H1 (cell line): ENCODE measurements around the gene ATP11C.

ENCODE experiments used
- ATF3 ChIP-seq: IDR thresholded peaks from 2 replicates; pipeline ENCODE4 v1.6.1; 2011; ENCODE audit warnings: low read depth, mild to moderate bottlenecking, low read length; ENCODE audit not compliant: insufficient read depth
- CTCF ChIP-seq, 3 experiments: IDR thresholded peaks; 1 replicate in 2 of 3; 2 replicates in 1 of 3; pipeline versions ENCODE4 v1.5.1 to v1.6.1; 2011; ENCODE audit warnings: low read length in 3 of 3, mild to moderate bottlenecking in 3 of 3, inconsistent platforms in 2 of 3, low read depth in 1 of 3, moderate library complexity in 1 of 3; ENCODE audit not compliant: insufficient read depth in 1 of 3; ENCODE audit errors: control extremely low read depth in 1 of 3
- EP300 ChIP-seq, 2 experiments: IDR thresholded peaks; 1 replicate in 1 of 2; 2 replicates in 1 of 2; pipeline ENCODE4 v1.6.1; 2011 to 2012; ENCODE audit warnings: low read depth in 2 of 2, low read length in 2 of 2, mild to moderate bottlenecking in 2 of 2, borderline replicate concordance in 1 of 2, inconsistent platforms in 1 of 2, moderate library complexity in 1 of 2
- EZH2 ChIP-seq: fragments of 200-600 bp; sonication (generic); IDR thresholded peaks from 2 replicates; pipeline ENCODE4 v1.7.1; 2012; ENCODE audit warnings: low read depth, mild to moderate bottlenecking, moderate library complexity, low read length, inconsistent platforms; ENCODE audit not compliant: severe bottlenecking
- JUN ChIP-seq: IDR thresholded peaks from 2 replicates; pipeline ENCODE4 v1.6.1; 2011; ENCODE audit warnings: low read depth, mild to moderate bottlenecking, improper control_type of control experiment, low read length
- POLR2A ChIP-seq, 2 experiments: IDR thresholded peaks; 1 replicate in 1 of 2; 2 replicates in 1 of 2; pipeline ENCODE4 v1.6.1; 2011; ENCODE audit warnings: low read depth in 2 of 2, low read length in 2 of 2, mild to moderate bottlenecking in 2 of 2; ENCODE audit errors: control extremely low read depth in 1 of 2
- POLR2AphosphoS5 ChIP-seq: IDR thresholded peaks from 2 replicates; pipeline ENCODE4 v1.6.1; 2011; ENCODE audit warnings: low read depth, low read length
- RAD21 ChIP-seq, 2 experiments: IDR thresholded peaks in 1 of 2; conservative IDR thresholded peaks in 1 of 2; 2 replicates each; pipeline ENCODE4 v1.6.1; 2011; ENCODE audit warnings: low read depth in 2 of 2, low read length in 2 of 2, improper control_type of control experiment in 1 of 2, inconsistent platforms in 1 of 2, mild to moderate bottlenecking in 1 of 2, moderate library complexity in 1 of 2
- RNF2 ChIP-seq: fragments of 200-900, 300-1000 bp; sonication (generic); IDR thresholded peaks from 2 replicates; pipeline ENCODE4 v1.7.1; 2016; ENCODE audit warnings: borderline replicate concordance, low read depth, mild to moderate bottlenecking, antibody characterized with exemption, low read length; ENCODE audit not compliant: poor library complexity, severe bottlenecking; ENCODE audit errors: missing control alignments
- TAF1 ChIP-seq: IDR thresholded peaks from 2 replicates; pipeline ENCODE4 v1.6.1; 2011; ENCODE audit warnings: mild to moderate bottlenecking, low read depth, low read length
- TAF7 ChIP-seq: optimal IDR thresholded peaks from 2 replicates; pipeline ENCODE3; 2011; ENCODE audit warnings: low read depth, mild to moderate bottlenecking, inconsistent platforms, low read length, moderate library complexity, borderline replicate concordance
- TF ChIP-seq, protein P1 (sequence below): IDR thresholded peaks from 2 replicates; pipeline ENCODE4 v1.6.1; 2012; ENCODE audit warnings: inconsistent platforms

- TF ChIP-seq CTCF (IDR thresholded peaks at IDR 0.05; ENCODE audit: control extremely low read depth in 1 of 3, insufficient read depth in 1 of 3, low read depth in 1 of 3, low read length in 3 of 3) (no peak), JUN (no peak), TAF1 (no peak), POLR2A (IDR thresholded peaks at IDR 0.05; ENCODE audit: control extremely low read depth in 1 of 2, low read depth in 2 of 2, low read length in 2 of 2) (no peak), RAD21 (IDR thresholded peaks at IDR 0.05 in 1 of 2, conservative IDR thresholded peaks at IDR 0.05 in 1 of 2; ENCODE audit: low read depth in 2 of 2, low read length in 2 of 2) (no peak), POLR2AphosphoS5 (no peak), RNF2 (no peak), TAF7 (no peak), EZH2 (no peak), EP300 (IDR thresholded peaks at IDR 0.05; ENCODE audit: borderline replicate concordance in 1 of 2, low read depth in 2 of 2, low read length in 2 of 2) (no peak), ATF3 (no peak)
- TF ChIP-seq, protein P1, sequence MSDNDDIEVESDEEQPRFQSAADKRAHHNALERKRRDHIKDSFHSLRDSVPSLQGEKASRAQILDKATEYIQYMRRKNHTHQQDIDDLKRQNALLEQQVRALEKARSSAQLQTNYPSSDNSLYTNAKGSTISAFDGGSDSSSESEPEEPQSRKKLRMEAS: no peak
Measured at GRCh38 chrX:139869796-139870195, 63.1 kb downstream of the ATP11C start.
